ENCODE results near the gene ZNF557. TPM values are rescaled to one million over a fixed set of nuclear protein-coding genes. Genes with fewer than 3 reads are reported as not detected.
"Not testable (repeated sequence)": the region's sequence is repeated elsewhere in the genome, so short reads cannot be mapped to it uniquely, and the experiment has no call there.

ZNF557 gene
- total and polyA plus RNA-seq, 2 of the 4 experiments (the other 2 are of a cell fraction), result 3.7 to 21.1 TPM

DNA sequence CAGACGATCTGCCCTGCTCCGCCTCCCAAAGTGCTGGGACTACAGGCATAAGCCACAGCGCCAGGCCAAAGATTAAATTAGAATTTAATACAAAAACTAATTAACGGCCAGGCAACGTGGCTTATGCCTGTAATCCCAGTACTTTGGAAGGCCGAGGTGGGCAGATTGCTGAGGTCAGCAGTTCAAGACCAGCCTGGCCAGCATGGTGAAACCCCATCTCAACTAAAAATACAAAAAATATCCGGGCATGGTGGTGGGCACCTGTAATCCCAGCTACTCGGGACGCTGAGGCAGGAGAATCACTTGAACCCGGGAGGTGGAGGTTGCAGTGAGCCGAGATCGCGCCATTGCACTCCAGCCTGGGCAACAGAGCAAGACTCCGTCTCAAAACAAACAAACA is 13.8 kb upstream of the ZNF557 start:
- H4K91ac ChIP-seq (ENCODE audit: insufficient read depth, low read depth, low read length); H3K9ac ChIP-seq (ENCODE audit: low read depth, low read length); H3K9me3 ChIP-seq (ENCODE audit: control insufficient read depth, insufficient read depth, low read length); H3K36me3 ChIP-seq (ENCODE audit: control insufficient read depth, insufficient read depth, low read length); H3K9me1 ChIP-seq (ENCODE audit: insufficient read depth, low read length); BruUV-seq (replicated peaks); H3K79me1 ChIP-seq (ENCODE audit: low read depth in 1 of 2, low read length in 2 of 2); H3K27me3 ChIP-seq (ENCODE audit: control insufficient read depth, insufficient read depth, low read length); H2AK5ac ChIP-seq (ENCODE audit: low read depth, low read length); ATAC-seq (ENCODE audit: low read depth); H2AFZ ChIP-seq (replicated peaks; ENCODE audit: low read length, poor library complexity); H3K4ac ChIP-seq (ENCODE audit: low read depth, low read length); CTCF ChIA-PET; H2BK5ac ChIP-seq (ENCODE audit: low read depth, low read length, poor library complexity, severe bottlenecking); H2BK15ac ChIP-seq (ENCODE audit: low read depth, low read length); H3K18ac ChIP-seq (ENCODE audit: low read depth, low read length); intact Hi-C loops (cut with micrococcal nuclease); H4K20me1 ChIP-seq (ENCODE audit: insufficient read depth, low read length); in situ Hi-C loops (cut with MboI; ENCODE audit: low sequenced_read_pairs); H3K23ac ChIP-seq (ENCODE audit: low read depth, low read length); H3K4me3 ChIP-seq (ENCODE audit: insufficient read depth, low read depth, low read length); H2AK9ac ChIP-seq (replicated peaks; ENCODE audit: low read depth, low read length, poor library complexity); H2BK120ac ChIP-seq (ENCODE audit: low read depth, low read length); DNase-seq; H4K8ac ChIP-seq (ENCODE audit: low read depth in 2 of 2, low read length in 2 of 2); H3K4me2 ChIP-seq (ENCODE audit: low read depth, low read length); POLR2A ChIA-PET (ENCODE audit: unreplicated experiment); H4K5ac ChIP-seq (ENCODE audit: low read depth, low read length); dilution Hi-C loops (cut with HindIII; ENCODE audit: low sequenced_read_pairs, unreplicated experiment); H3K27ac ChIP-seq (ENCODE audit: insufficient read depth, low read length); H3K14ac ChIP-seq (replicated peaks; ENCODE audit: low read depth, low read length); H2BK20ac ChIP-seq (ENCODE audit: low read depth, low read length); H3K4me1 ChIP-seq (ENCODE audit: control insufficient read depth, insufficient read depth, low read length); H3K56ac ChIP-seq (ENCODE audit: extremely low read depth, insufficient read depth, low read length): not testable (repeated sequence)
- WGBS, 2 experiments (ENCODE audit: extremely low coverage in 2 of 2, insufficient read length in 1 of 2), result 77% methylated on average over 8 of the region's 14 CpGs; no CpG with 5 or more reads in 1 of the 2 experiments
- peak; percentile 66 for TF ChIP-seq MAFK (IDR thresholded peaks at IDR 0.05; ENCODE audit: low read depth, low read length)

DNA sequence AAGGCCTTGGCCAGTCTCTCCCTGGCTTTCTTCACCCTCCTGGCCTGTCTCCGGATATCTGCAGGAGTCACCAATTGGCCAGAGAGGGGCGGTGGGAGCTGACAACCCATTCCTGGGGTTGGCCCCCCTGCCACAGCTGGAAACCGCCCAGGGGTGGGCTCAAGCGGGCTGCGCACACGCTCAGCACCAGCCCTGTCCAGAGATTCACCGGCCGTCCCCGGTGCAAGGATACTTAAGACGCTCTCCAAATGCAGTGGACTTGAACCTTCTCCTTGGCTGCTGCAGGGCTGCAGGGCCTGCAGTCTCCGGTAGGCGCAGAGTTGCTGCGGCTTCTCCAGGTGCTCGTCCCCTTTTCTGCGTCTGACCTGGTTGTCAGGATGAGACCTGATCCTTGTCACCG is 13.1 kb upstream of the ZNF557 start:
- BruUV-seq (replicated peaks); dilution Hi-C loops (cut with HindIII; ENCODE audit: low sequenced_read_pairs, unreplicated experiment); H3K18ac ChIP-seq (ENCODE audit: low read depth, low read length); H3K36me3 ChIP-seq (ENCODE audit: control insufficient read depth, insufficient read depth, low read length); H4K5ac ChIP-seq (ENCODE audit: low read depth, low read length); H3K14ac ChIP-seq (replicated peaks; ENCODE audit: low read depth, low read length); H2BK20ac ChIP-seq (ENCODE audit: low read depth, low read length); H3K9me3 ChIP-seq (ENCODE audit: control insufficient read depth, insufficient read depth, low read length); H3K23ac ChIP-seq (ENCODE audit: low read depth, low read length); H3K27me3 ChIP-seq (ENCODE audit: control insufficient read depth, insufficient read depth, low read length); H3K4me1 ChIP-seq (ENCODE audit: control insufficient read depth, insufficient read depth, low read length); H2AK5ac ChIP-seq (ENCODE audit: low read depth, low read length); H3K56ac ChIP-seq (ENCODE audit: extremely low read depth, insufficient read depth, low read length); H4K20me1 ChIP-seq (ENCODE audit: insufficient read depth, low read length); H3K4ac ChIP-seq (ENCODE audit: low read depth, low read length); H3K27ac ChIP-seq (ENCODE audit: insufficient read depth, low read length); H2BK5ac ChIP-seq (ENCODE audit: low read depth, low read length, poor library complexity, severe bottlenecking); H3K9me1 ChIP-seq (ENCODE audit: insufficient read depth, low read length); H3K9ac ChIP-seq (ENCODE audit: low read depth, low read length); H2AK9ac ChIP-seq (replicated peaks; ENCODE audit: low read depth, low read length, poor library complexity); H2AFZ ChIP-seq (replicated peaks; ENCODE audit: low read length, poor library complexity); ATAC-seq (ENCODE audit: low read depth); intact Hi-C loops (cut with micrococcal nuclease); H4K8ac ChIP-seq (ENCODE audit: low read depth in 2 of 2, low read length in 2 of 2); POLR2A ChIA-PET (ENCODE audit: unreplicated experiment); H2BK15ac ChIP-seq (ENCODE audit: low read depth, low read length); H3K4me3 ChIP-seq (ENCODE audit: insufficient read depth, low read depth, low read length); H3K79me1 ChIP-seq (ENCODE audit: low read depth in 1 of 2, low read length in 2 of 2); H4K91ac ChIP-seq (ENCODE audit: insufficient read depth, low read depth, low read length); CTCF ChIA-PET; in situ Hi-C loops (cut with MboI; ENCODE audit: low sequenced_read_pairs); H3K4me2 ChIP-seq (ENCODE audit: low read depth, low read length); H2BK120ac ChIP-seq (ENCODE audit: low read depth, low read length); DNase-seq: not testable (repeated sequence)
- WGBS, 2 experiments (ENCODE audit: extremely low coverage in 2 of 2, insufficient read length in 1 of 2), result no CpG with 5 or more reads among the region's 16 CpGs

All from IMR-90 (cell line).